ENCODE measurements around the gene CLIC3. TPM values are rescaled to one million over a fixed set of nuclear protein-coding genes. Genes with fewer than 3 reads are reported as not detected.

The CLIC3 gene
- total and polyA plus RNA-seq, 2 donors (not counting 1 experiment from before 2014, with no cell fraction given) = 1.1 to 1.9 TPM

DNA sequence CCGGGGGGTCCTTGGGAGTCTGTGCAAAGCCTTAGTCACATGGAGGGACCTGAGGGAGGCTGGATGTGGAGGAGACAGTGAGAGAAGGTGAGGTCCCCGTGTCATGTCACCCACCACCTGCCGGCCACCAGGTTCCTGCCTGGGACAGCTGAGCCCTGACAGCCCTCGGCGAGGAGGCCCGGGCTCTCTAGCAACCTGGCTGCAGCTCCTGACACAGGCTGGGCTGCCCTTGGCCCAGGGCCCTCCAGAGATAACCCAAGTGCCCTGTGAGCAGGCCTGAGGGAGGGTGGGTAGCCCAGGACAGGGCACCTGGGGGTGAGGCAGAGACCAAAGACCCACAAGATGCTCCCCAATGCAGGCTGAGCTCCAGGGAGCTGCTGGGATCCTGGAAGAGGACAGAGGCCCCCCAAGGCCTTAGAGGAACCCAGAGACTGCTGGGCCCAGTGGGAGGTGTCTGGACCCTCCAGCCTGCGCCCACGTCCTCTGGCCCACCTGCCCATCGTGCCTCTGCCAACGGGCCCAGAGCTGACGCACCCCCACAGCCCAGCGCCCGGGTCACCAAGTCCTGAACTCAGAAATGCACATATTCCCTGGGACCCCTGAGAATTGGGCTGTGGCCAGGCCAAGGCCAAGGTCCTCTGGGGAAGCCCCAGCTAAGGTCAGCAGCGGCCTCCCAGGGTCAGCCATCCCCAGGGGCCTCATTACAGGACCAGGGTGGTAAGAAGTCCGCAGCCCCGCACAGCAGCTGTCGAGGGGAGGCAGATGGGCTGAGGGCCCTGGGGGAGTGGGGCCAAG, 27.8 kb downstream of the CLIC3 start:
- no peaks in the 10 kb centered on the region for H4K20me1 ChIP-seq (ENCODE audit: control insufficient read depth, insufficient read depth, low read length, poor library complexity, severe bottlenecking)
- Mint-ChIP-seq H3K4me1 (peaks cover 11% of the 10 kb centered on the region), H3K27me3 (peaks cover 5% of the 10 kb centered on the region), H3K9me3 (ENCODE audit: insufficient read depth) (no peaks in the 10 kb centered on the region), H3K27ac (no peak overlapping the region), H3K4me3 (no peak overlapping the region)
- H2AFZ ChIP-seq (ENCODE audit: insufficient read depth, low read depth, low read length, poor library complexity, severe bottlenecking) = no peak overlapping the region
- H3K4me1 ChIP-seq (ENCODE audit: control insufficient read depth in 2 of 2, insufficient read depth in 2 of 2, low read length in 2 of 2) = peaks cover 5 to 10% of the 10 kb centered on the region in 2 donors
- no peak overlapping the region for H3K27ac ChIP-seq (ENCODE audit: low read length in 2 of 2)
- H3K27me3 ChIP-seq (replicated peaks in 1 of 4; ENCODE audit: control extremely low read depth in 1 of 4, control insufficient read depth in 3 of 4, insufficient read depth in 4 of 4, low read length in 3 of 4) = peaks cover 0 to 8% (median 0%) of the 10 kb centered on the region in 4 experiments
- no peak overlapping the region for H3K4me3 ChIP-seq (ENCODE audit: control extremely low read depth in 1 of 5, extremely low read depth in 1 of 5, insufficient read depth in 1 of 5, low read depth in 2 of 5, low read length in 4 of 5)
- H3K9me3 ChIP-seq (ENCODE audit: control extremely low read depth in 1 of 3, control insufficient read depth in 2 of 3, insufficient read depth in 1 of 3, low read length in 2 of 3) = no peaks in the 10 kb centered on the region
- ChIA-PET POLR2A (no interaction called here), CTCF (no interaction called here)
- ATAC-seq (ENCODE audit: low read depth) (no peak), DNase-seq (no peak)
- no peaks in the 10 kb centered on the region for H3K36me3 ChIP-seq (replicated peaks in 1 of 2; ENCODE audit: control extremely low read depth in 1 of 2, control insufficient read depth in 1 of 2, extremely low read depth in 1 of 2, insufficient read depth in 2 of 2, low read length in 1 of 2)
- WGBS (ENCODE audit: insufficient coverage) = 90% methylated on average over 16 of the region's 17 CpGs
- intact Hi-C loops (cut with micrococcal nuclease) = no loop called here
- H3K4me2 ChIP-seq (replicated peaks; ENCODE audit: low read depth, low read length, poor library complexity, severe bottlenecking) = no peak overlapping the region
- H3K9ac ChIP-seq (ENCODE audit: low read length) = no peak overlapping the region
- no peak for TF ChIP-seq EZH2 (IDR thresholded peaks at IDR 0.05; ENCODE audit: borderline replicate concordance, insufficient read depth, low read depth, low read length, poor library complexity, severe bottlenecking)
- TF ChIP-seq, protein P1, sequence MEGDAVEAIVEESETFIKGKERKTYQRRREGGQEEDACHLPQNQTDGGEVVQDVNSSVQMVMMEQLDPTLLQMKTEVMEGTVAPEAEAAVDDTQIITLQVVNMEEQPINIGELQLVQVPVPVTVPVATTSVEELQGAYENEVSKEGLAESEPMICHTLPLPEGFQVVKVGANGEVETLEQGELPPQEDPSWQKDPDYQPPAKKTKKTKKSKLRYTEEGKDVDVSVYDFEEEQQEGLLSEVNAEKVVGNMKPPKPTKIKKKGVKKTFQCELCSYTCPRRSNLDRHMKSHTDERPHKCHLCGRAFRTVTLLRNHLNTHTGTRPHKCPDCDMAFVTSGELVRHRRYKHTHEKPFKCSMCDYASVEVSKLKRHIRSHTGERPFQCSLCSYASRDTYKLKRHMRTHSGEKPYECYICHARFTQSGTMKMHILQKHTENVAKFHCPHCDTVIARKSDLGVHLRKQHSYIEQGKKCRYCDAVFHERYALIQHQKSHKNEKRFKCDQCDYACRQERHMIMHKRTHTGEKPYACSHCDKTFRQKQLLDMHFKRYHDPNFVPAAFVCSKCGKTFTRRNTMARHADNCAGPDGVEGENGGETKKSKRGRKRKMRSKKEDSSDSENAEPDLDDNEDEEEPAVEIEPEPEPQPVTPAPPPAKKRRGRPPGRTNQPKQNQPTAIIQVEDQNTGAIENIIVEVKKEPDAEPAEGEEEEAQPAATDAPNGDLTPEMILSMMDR (IDR thresholded peaks at IDR 0.05) = no peak
- H3K79me2 ChIP-seq (ENCODE audit: control insufficient read depth, insufficient read depth, low read length) = no peaks in the 10 kb centered on the region

DNA sequence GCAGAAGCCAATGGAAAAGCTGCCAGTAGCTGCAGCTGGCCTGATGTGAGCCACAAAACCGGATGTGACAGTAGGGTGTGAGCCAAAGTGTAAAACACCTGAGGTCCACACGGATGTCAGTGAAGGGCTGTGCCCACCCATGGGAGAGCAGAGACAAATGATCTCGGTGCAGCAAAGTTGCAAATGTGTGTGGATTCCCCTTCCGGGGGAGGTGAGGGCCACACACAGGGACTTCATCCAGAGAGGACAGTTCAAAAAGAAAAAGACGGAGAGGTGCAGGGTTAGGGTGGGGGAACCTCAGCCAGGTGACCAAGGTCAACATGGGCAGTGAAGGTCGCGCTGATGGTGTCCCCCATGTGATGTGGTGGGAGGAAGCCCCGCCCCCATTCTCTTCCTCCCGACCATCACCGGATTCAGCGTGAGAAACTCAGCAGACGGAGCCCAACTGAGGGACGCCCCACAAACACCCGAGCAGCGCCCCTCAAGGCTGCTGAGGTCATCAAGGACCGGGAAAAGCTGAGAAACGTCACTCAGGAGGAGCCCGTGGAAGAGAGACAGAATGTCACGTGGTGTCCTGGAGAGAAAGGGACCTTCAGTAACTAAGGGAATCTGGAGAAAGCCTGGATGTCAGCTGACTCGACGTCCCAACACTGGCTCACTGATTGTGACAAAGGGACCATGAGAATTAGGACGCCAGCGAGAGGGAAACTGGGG, 30.4 kb downstream of the CLIC3 start:
- H3K27ac ChIP-seq (ENCODE audit: low read length in 2 of 2) = no peak overlapping the region
- DNase-seq (peak; percentile 45), ATAC-seq (ENCODE audit: low read depth) (peak; percentile 51)
- ChIA-PET CTCF (no interaction called here), POLR2A (interaction anchor here (0.7 kb wide), 1 partner anchor 20 kb away, joined by 5 read pairs; no protein-coding TSS in a partner anchor)
- Mint-ChIP-seq H3K27ac (peak overlapping the region; percentile 3), H3K27me3 (peaks cover 5% of the 10 kb centered on the region), H3K4me1 (peaks cover 11% of the 10 kb centered on the region), H3K9me3 (ENCODE audit: insufficient read depth) (no peaks in the 10 kb centered on the region), H3K4me3 (peak overlapping the region; percentile 68)
- H4K20me1 ChIP-seq (ENCODE audit: control insufficient read depth, insufficient read depth, low read length, poor library complexity, severe bottlenecking) = no peaks in the 10 kb centered on the region
- H3K9me3 ChIP-seq (ENCODE audit: control extremely low read depth in 1 of 3, control insufficient read depth in 2 of 3, insufficient read depth in 1 of 3, low read length in 2 of 3) = no peaks in the 10 kb centered on the region
- peaks cover 5 to 10% of the 10 kb centered on the region in 2 donors for H3K4me1 ChIP-seq (ENCODE audit: control insufficient read depth in 2 of 2, insufficient read depth in 2 of 2, low read length in 2 of 2)
- intact Hi-C loops (cut with micrococcal nuclease) = no loop called here
- H3K27me3 ChIP-seq (replicated peaks in 1 of 4; ENCODE audit: control extremely low read depth in 1 of 4, control insufficient read depth in 3 of 4, insufficient read depth in 4 of 4, low read length in 3 of 4) = peaks cover 0 to 8% (median 0%) of the 10 kb centered on the region in 4 experiments
- no peaks in the 10 kb centered on the region for H3K36me3 ChIP-seq (replicated peaks in 1 of 2; ENCODE audit: control extremely low read depth in 1 of 2, control insufficient read depth in 1 of 2, extremely low read depth in 1 of 2, insufficient read depth in 2 of 2, low read length in 1 of 2)
- peak overlapping the region; percentile 38 for H2AFZ ChIP-seq (ENCODE audit: insufficient read depth, low read depth, low read length, poor library complexity, severe bottlenecking)
- 28% methylated on average over 17 of the region's 23 CpGs for WGBS (ENCODE audit: insufficient coverage)
- peak overlapping the region; percentile 50 for H3K4me2 ChIP-seq (replicated peaks; ENCODE audit: low read depth, low read length, poor library complexity, severe bottlenecking)
- no peak overlapping the region for H3K4me3 ChIP-seq (ENCODE audit: control extremely low read depth in 1 of 5, extremely low read depth in 1 of 5, insufficient read depth in 1 of 5, low read depth in 2 of 5, low read length in 4 of 5)
- no peak overlapping the region for H3K9ac ChIP-seq (ENCODE audit: low read length)
- TF ChIP-seq, protein P1 (IDR thresholded peaks at IDR 0.05) = no peak
- no peak for TF ChIP-seq EZH2 (IDR thresholded peaks at IDR 0.05; ENCODE audit: borderline replicate concordance, insufficient read depth, low read depth, low read length, poor library complexity, severe bottlenecking)
- H3K79me2 ChIP-seq (ENCODE audit: control insufficient read depth, insufficient read depth, low read length) = no peaks in the 10 kb centered on the region

All from B cell (primary cell).